GM18951 (cell line): Measurements from ENCODE around the gene NFIB.

Source experiments
- POLR2A ChIP-seq: IDR thresholded peaks from 4 replicates; pipeline ENCODE4 v1.6.1; 2011; ENCODE audit warnings: mild to moderate bottlenecking; ENCODE audit not compliant: insufficient read length, insufficient read depth; ENCODE audit errors: extremely low read depth
- in situ Hi-C: fragments of 300-500 bp; cut with MboI; formaldehyde crosslinking; loops from one replicate; pipeline ENCODE4 v1.12.0; 2022; ENCODE audit warnings: low sequenced_read_pairs, mixed read lengths, inconsistent platforms; ENCODE audit not compliant: unreplicated experiment

NFIB gene

DNA sequence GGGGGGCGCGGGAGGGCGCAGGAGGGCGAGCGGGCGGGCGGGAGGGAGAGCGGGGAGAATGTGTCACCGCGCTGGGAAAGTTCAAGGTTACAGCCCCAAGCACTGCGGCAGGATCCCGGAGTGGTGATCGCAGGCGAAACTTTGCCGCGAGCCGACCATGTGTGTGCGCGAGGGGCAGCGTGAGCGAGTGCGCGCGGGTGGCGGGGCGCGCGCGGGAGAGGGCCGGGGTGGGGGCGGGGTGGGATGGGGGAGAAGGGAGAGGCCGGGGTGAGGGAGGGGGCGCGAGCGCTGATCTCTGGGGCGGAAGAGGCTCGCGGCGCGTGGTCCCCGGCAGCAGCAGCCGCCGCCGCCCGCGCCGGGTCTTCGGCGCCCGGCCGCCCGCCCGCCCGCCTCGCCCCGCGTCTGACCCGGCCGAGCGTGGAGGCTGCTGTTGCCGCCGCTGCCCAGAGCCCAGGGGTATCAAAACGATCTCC is at the start of gene NFIB:
NFIB (minus strand) TSS at position 191 of the 473 bp plus-strand sequence. CDS start 630 bp downstream, outside the sequence.
- peak; percentile 47 for TF ChIP-seq POLR2A

GRCh38 chr9:14362175-14362574 is 48.2 kb upstream of the NFIB start:
- in situ Hi-C loops: loop anchor here (25.0 kb wide), 1 partner anchor 925 kb away; no protein-coding TSS in a partner anchor
- TF ChIP-seq POLR2A: no peak

More for the DNA sequence above, at the start of gene NFIB:
- in situ Hi-C loops: no loop called here

DNA sequence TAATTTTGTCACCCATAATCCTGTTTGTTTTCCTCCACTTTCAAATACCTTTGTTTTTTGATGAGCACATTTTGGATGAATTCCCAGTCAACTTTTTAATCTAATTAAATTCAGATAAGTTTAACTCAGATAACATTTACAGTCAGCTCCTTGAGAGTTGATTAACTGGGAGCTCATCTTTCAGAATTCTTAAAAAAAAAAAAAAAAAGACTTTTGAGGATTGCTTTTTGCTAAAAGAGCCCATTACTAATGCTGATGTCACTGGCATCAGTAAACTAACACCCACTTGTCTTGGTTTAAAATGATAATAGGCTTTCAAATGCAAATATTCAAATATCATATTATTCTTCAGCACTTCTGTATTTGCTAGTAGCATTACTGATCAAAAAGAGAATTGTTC is 47.1 kb upstream of the NFIB start:
- TF ChIP-seq POLR2A: no peak
- in situ Hi-C loops: loop anchor here (25.0 kb wide), 1 partner anchor 924 kb away; no protein-coding TSS in a partner anchor

DNA sequence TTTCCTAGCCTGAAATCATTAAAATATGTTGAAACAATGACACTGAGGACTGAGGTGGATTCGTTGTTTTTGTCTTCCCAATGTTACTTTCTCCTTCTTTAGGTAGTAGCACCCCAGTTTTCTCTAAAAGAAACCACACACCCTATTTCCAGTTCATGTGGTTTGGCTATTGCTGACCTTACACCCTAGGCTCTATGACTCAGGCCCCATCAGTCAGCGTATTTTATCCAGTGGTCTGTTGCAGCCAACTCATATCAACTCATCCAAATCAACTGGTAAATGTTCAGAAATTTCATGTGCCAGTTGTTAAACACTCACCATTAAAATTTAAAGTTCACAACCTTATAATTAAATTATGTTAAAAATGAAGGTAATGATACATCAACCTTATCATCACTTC is 44.6 kb upstream of the NFIB start:
- no peak for TF ChIP-seq POLR2A
- in situ Hi-C loops: loop anchor here (25.0 kb wide), 1 partner anchor 921 kb away; no protein-coding TSS in a partner anchor

DNA sequence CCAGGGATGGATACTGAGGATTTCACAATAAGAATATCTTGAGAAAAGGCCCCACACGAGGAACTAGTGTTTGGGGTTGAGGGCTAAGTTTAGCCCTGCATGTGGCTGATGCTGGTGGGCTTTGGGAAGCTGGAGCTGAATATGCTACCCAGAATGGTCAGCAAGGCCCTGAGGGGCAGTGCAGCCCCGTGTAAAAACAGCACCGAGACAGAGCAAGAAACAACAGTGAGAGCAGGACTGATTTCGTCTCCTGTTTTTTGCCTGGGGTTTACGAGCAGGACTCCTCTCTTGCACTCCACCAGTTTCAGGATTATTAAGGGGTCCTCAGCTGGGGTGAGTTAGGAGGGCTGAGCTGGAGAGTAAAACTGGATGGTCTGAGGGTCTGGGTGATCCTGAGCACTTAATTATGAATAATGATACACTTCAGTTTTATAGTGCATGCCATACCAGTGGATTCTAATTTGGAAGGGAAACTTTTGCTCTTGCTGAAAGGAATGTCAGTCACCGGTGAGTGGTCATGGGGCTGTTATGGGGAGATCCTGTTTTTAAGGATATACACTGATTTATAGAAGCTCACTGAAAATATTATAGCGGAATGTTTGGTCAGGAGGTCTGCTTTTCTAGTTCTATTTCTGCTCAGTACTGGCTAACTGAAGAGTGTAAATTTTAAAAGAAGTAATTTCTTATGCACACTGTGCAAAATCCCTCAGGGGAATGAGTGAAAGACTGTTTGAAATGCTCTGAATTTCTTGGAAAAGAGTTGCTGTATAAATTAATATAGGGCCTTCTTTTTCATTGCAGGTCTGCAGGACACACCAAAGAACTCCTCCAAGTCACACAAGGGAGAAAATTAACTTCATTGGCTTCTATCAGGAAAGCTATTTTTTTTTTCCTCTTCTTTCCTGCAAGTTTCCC is 42.7 kb upstream of the NFIB start:
- in situ Hi-C loops: loop anchor here (25.0 kb wide), 1 partner anchor 919 kb away; no protein-coding TSS in a partner anchor
- no peak for TF ChIP-seq POLR2A

GRCh38 chr9:14354201-14354600 is 40.3 kb upstream of the NFIB start:
- in situ Hi-C loops: loop anchor here (25.0 kb wide), 1 partner anchor 917 kb away; no protein-coding TSS in a partner anchor
- TF ChIP-seq POLR2A: no peak

DNA sequence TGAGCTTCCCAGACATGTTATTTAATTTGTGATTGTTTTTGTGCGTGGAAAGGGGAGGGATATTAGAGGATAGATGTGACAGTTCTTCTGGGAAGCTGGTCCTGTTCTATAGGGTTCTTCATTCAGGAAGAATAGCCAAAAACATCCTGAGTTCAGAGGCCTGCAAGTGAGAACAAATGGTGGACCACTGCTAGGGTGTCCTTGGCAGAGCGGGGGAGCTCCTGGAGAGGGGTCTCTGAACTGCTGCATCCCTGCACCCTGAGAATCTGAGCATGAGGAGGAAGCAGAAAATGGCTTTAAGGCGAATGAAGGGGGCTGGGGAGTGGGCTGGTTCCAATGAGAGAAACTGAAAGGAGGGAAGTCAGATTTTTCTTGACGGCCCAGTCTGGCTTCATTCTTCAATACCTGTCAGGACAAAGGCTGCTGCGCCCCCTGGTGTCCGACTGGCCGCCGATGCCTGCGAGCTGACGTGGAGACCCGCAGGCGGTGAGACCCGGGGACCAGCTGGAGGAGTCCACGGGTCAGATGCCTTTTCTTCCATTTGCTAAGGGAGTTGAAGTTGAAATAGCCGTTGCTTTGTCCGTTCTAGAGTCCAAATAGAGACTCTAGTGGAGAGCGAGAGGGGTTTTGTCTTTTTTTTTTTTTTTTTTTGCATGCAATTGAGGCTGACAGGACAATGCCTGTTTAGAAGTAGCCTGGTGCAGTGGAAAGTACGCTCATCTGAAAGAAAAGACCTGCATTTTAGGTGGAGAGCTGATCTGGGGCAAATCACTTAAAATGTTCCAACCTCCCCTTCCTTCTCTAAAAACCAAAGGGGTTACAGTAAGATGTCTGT is 39.5 kb upstream of the NFIB start:
- in situ Hi-C loops: loop anchor here (25.0 kb wide), 1 partner anchor 916 kb away; no protein-coding TSS in a partner anchor
- TF ChIP-seq POLR2A: no peak

- no peak for TF ChIP-seq POLR2A
- in situ Hi-C loops: loop anchor here (25.0 kb wide), 1 partner anchor 915 kb away; no protein-coding TSS in a partner anchor
Measured at GRCh38 chr9:14352503-14352902, 38.6 kb upstream of the NFIB start.

DNA sequence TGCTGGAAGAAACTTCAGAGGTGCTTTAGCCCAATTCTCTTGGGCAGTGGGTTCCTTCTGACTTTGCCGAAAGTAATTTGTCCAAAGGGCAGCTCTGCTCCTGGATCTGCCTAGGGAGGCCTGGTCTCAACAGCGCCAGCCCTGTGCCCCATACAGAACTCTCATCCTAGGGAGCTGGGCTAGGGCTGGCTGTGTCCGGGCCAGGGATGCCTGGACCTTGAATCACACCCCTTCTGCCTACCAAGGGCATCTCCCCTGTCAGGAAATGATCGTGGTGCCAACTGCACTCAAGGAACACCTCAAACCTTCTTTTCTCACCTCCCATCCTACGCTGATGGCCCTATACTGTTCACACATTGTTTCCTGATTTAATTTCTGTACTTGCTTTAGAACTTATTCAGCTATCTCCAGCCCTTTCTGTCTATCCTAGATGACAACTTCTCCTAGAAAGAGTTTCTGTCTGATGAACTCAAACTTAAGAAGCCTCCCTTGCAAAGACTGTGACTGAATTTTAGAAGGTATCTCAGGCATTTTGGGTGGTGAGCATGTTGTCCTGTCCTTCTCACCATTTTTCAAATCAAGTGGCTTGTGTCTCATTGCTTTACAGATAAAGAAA is 37.4 kb upstream of the NFIB start:
- no peak for TF ChIP-seq POLR2A
- in situ Hi-C loops: loop anchor here (25.0 kb wide), 1 partner anchor 914 kb away; no protein-coding TSS in a partner anchor

- in situ Hi-C loops: loop anchor here (25.0 kb wide), 1 partner anchor 913 kb away; no protein-coding TSS in a partner anchor
- TF ChIP-seq POLR2A: no peak
Measured at GRCh38 chr9:14350754-14351153, 36.8 kb upstream of the NFIB start.

- in situ Hi-C loops: loop anchor here (25.0 kb wide), 1 partner anchor 913 kb away; no protein-coding TSS in a partner anchor
- TF ChIP-seq POLR2A: no peak
Measured at GRCh38 chr9:14350349-14350728, 36.4 kb upstream of the NFIB start.
